Suppressor macrophage (primary cell): ENCODE measurements around the gene NINJ1.
"Not testable (repeated sequence)": the region's sequence is repeated elsewhere in the genome, so short reads cannot be mapped to it uniquely, and the experiment has no call there.

Experiments used
- DNase-seq, 4 experiments: peaks; one replicate each; pipeline ENCODE4 v3.0.0-alpha.2; 2020 to 2022

Gene NINJ1

GRCh38 chr9:93118863-93119702 is 15.0 kb downstream of the NINJ1 start:
- DNase-seq = peak in 2 of 4 experiments; percentile 26 to 35

GRCh38 chr9:93117924-93118862 is 15.9 kb downstream of the NINJ1 start:
- peak in 2 of 4 experiments; percentile 16 to 18 for DNase-seq

GRCh38 chr9:93117521-93117920 is 16.5 kb downstream of the NINJ1 start:
- DNase-seq = not testable (repeated sequence)

GRCh38 chr9:93116072-93116961 is 17.7 kb downstream of the NINJ1 start:
- DNase-seq = peak; percentile 97 to 99 (median 97)

GRCh38 chr9:93115486-93116071 is 18.5 kb downstream of the NINJ1 start:
- no peak for DNase-seq

GRCh38 chr9:93114984-93115335 is 19.1 kb downstream of the NINJ1 start:
- DNase-seq = peak in 1 of 4 experiments; percentile 6

GRCh38 chr9:93114169-93114983 is 19.7 kb downstream of the NINJ1 start:
- DNase-seq = peak; percentile 31 to 69 (median 56)

- DNase-seq = no peak
Observed at GRCh38 chr9:93112864-93113389, 21.1 kb downstream of the NINJ1 start.

- peak; percentile 65 to 83 (median 74) for DNase-seq
Observed at GRCh38 chr9:93112116-93112863, 21.8 kb downstream of the NINJ1 start.

GRCh38 chr9:93111371-93112115 is 22.5 kb downstream of the NINJ1 start:
- peak in 3 of 4 experiments; percentile 58 to 67 (median 61) for DNase-seq

- DNase-seq = peak in 1 of 4 experiments; percentile 10
Observed at GRCh38 chr9:93111001-93111370, 23.1 kb downstream of the NINJ1 start.

GRCh38 chr9:93110311-93110855 is 23.7 kb downstream of the NINJ1 start:
- DNase-seq = peak in 1 of 4 experiments; percentile 8

GRCh38 chr9:93108291-93109041 is 25.6 kb downstream of the NINJ1 start:
- DNase-seq = no peak

GRCh38 chr9:93107825-93108161 is 26.3 kb downstream of the NINJ1 start:
- DNase-seq = no peak

GRCh38 chr9:93107151-93107824 is 26.8 kb downstream of the NINJ1 start:
- no peak for DNase-seq

- peak in 1 of 4 experiments; percentile 6 for DNase-seq
Observed at GRCh38 chr9:93105620-93106019, 28.4 kb downstream of the NINJ1 start.

- not testable (repeated sequence) for DNase-seq
Observed at GRCh38 chr9:93101086-93101485, 33.0 kb downstream of the NINJ1 start.

- DNase-seq = no peak
Observed at GRCh38 chr9:93100276-93100636, 33.8 kb downstream of the NINJ1 start.
